AG04450 (cell line): Measurements from ENCODE around the gene RGS9. TPM values are rescaled to one million over a fixed set of nuclear protein-coding genes. Genes with fewer than 3 reads are reported as not detected.

Experiments used
- CTCF ChIA-PET: fragments of 300-600, 350-600 bp; formaldehyde crosslinking; extraction: SDS; loops from one replicate; lab custom pipeline; 2022; ENCODE audit warnings: antibody characterized with exemption, inconsistent platforms; lab: Charles Lee
- POLR2A ChIA-PET: fragments of 350-600 bp; formaldehyde crosslinking; extraction: SDS; loops from one replicate; lab custom pipeline; 2021; ENCODE audit warnings: antibody characterized with exemption, inconsistent platforms; lab: Yijun Ruan, JAX
- DNase-seq: peaks from one replicate; pipeline ENCODE4 v3.0.0-alpha.2; 2011; ENCODE audit warnings: low read depth, low spot score
- H3K27ac ChIP-seq: one replicate; pipeline ENCODE4 v1.5.1; 2012; ENCODE audit warnings: low read depth, low read length, control low read depth
- H3K27me3 ChIP-seq: one replicate; pipeline ENCODE4 v1.6.0; 2012; ENCODE audit warnings: low read length; ENCODE audit not compliant: control insufficient read depth, insufficient read depth
- H3K4me3 ChIP-seq: 2 replicates; pipeline ENCODE4 v1.5.1; 2011; ENCODE audit warnings: mild to moderate bottlenecking, low read depth, low read length, control low read depth
- H3K9me3 ChIP-seq: 2 replicates; pipeline ENCODE4 v1.5.1; 2012; ENCODE audit warnings: low read length; ENCODE audit not compliant: control insufficient read depth, insufficient read depth
- polyA plus RNA-seq: library from polyadenylated mRNA; depleted of rRNA; stranded (reverse); fragments of >200 nt; gene quantifications from 2 replicates; pipeline ENCODE4 v1.2.3, GENCODE V29; 2011
- TF ChIP-seq, protein P1 (sequence below): IDR thresholded peaks from 2 replicates; pipeline ENCODE4 v1.5.1; 2011; ENCODE audit warnings: low read depth, low read length, control low read depth, inconsistent platforms

Gene RGS9
- polyA plus RNA-seq, 1 experiment, result 2.1 TPM

- H3K9me3 ChIP-seq, result no peaks in the 10 kb centered on the region
- no peaks in the 10 kb centered on the region for H3K27me3 ChIP-seq
- POLR2A ChIA-PET, result interaction anchor here (0.6 to 1.4 kb wide), 4 partner anchors 22 to 1023 kb away, joined by 3 to 5 read pairs (median 4); partner anchors contain the start of gene GNA13
- TF ChIP-seq, protein P1, sequence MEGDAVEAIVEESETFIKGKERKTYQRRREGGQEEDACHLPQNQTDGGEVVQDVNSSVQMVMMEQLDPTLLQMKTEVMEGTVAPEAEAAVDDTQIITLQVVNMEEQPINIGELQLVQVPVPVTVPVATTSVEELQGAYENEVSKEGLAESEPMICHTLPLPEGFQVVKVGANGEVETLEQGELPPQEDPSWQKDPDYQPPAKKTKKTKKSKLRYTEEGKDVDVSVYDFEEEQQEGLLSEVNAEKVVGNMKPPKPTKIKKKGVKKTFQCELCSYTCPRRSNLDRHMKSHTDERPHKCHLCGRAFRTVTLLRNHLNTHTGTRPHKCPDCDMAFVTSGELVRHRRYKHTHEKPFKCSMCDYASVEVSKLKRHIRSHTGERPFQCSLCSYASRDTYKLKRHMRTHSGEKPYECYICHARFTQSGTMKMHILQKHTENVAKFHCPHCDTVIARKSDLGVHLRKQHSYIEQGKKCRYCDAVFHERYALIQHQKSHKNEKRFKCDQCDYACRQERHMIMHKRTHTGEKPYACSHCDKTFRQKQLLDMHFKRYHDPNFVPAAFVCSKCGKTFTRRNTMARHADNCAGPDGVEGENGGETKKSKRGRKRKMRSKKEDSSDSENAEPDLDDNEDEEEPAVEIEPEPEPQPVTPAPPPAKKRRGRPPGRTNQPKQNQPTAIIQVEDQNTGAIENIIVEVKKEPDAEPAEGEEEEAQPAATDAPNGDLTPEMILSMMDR, result peak; percentile 74
- H3K27ac ChIP-seq, result no peak overlapping the region
- peak overlapping the region; percentile 52 for H3K4me3 ChIP-seq
- CTCF ChIA-PET, result interaction anchor here (0.6 to 3.4 kb wide), 45 partner anchors 9 to 1384 kb away, joined by 3 to 63 read pairs (median 4); no protein-coding TSS in a partner anchor
- no peak for DNase-seq
These were observed 36.6 kb upstream of the RGS9 start for GRCh38 chr17:65100316-65101140.

DNA sequence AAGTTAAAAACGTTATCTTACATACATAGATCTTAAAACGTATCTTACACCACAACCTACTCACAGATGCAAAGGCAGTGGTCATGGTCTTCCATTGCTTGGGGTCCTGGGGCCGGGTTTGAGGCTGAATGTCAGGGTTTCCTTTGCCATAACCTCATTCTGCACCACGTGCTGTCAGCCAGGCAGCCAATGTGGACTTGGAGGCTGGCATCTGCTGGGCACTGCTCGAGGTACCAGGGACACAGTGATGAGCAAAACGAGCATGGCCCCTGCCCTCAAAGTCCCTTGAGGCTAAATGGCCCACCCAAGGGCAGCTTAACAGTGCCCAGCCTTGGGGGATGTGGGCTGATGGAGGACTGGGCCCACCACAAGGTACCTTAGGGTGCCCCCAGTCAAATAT lies 35.8 kb upstream of the RGS9 start:
- Histone ChIP-seq H3K27ac (no peak overlapping the region), H3K4me3 (no peak overlapping the region), H3K9me3 (no peaks in the 10 kb centered on the region), H3K27me3 (no peaks in the 10 kb centered on the region)
- ChIA-PET CTCF (interaction anchor here (1.1 to 3.4 kb wide), 11 partner anchors 8 to 141 kb away, joined by 3 to 63 read pairs (median 11); no protein-coding TSS in a partner anchor), POLR2A (interaction anchor here (0.7 to 1.4 kb wide), 2 partner anchors 28 to 63 kb away, joined by 5 to 6 read pairs; no protein-coding TSS in a partner anchor)
- DNase-seq, result no peak
- TF ChIP-seq, protein P1, result no peak

GRCh38 chr17:65102235-65102634 lies 34.9 kb upstream of the RGS9 start:
- Histone ChIP-seq H3K27me3 (no peaks in the 10 kb centered on the region), H3K9me3 (no peaks in the 10 kb centered on the region), H3K4me3 (no peak overlapping the region), H3K27ac (no peak overlapping the region)
- TF ChIP-seq, protein P1, result no peak
- ChIA-PET CTCF (interaction anchor here (0.7 to 3.4 kb wide), 3 partner anchors 13 to 175 kb away, joined by 3 to 63 read pairs (median 5); no protein-coding TSS in a partner anchor), POLR2A (interaction anchor here (0.7 kb wide), 1 partner anchor 62 kb away, joined by 6 read pairs; no protein-coding TSS in a partner anchor)
- DNase-seq, result no peak

DNA sequence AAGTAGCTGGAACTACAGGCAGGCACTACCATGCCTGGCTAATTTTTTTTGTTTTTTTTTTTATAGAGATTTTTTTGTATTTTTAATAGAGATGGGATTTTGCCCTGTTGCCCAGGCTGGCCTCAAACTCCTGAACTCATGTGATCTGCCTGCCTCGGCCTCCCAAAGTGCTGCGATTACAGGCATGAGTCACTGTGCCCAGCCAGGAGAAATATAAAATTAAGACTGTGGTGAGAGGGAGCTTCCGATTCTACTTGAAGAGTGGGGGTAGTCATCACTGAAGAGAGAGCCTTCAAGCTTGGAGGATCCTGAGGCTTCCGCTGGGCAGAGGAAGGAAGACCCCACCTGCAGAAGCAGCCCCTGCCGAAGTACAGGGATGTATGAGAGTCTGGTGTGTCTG lies 34.4 kb upstream of the RGS9 start:
- POLR2A ChIA-PET, result no interaction called here
- DNase-seq, result no peak
- TF ChIP-seq, protein P1, result no peak
- Histone ChIP-seq H3K27ac (no peak overlapping the region), H3K4me3 (no peak overlapping the region), H3K9me3 (no peaks in the 10 kb centered on the region), H3K27me3 (no peaks in the 10 kb centered on the region)
- CTCF ChIA-PET, result interaction anchor here (0.7 to 3.4 kb wide), 2 partner anchors 14 to 176 kb away, joined by 3 to 63 read pairs; no protein-coding TSS in a partner anchor
